HT1080 (cell line): ENCODE results near the gene KCNN4. TPM values are rescaled to one million over a fixed set of nuclear protein-coding genes. Genes with fewer than 3 reads are reported as not detected.

Experiments
- DNase-seq: peaks from one replicate; pipeline ENCODE4 v3.0.0-alpha.2; 2015; ENCODE audit warnings: low read depth
- total RNA-seq: library from RNA; depleted of rRNA; stranded (reverse); fragments of >200 nt; shearing (Covaris generic); gene quantifications from 2 replicates; pipeline ENCODE4 v1.2.3, GENCODE V29; 2014

The KCNN4 gene
- total RNA-seq, 1 experiment from 2014 or later, result 108 TPM

DNA sequence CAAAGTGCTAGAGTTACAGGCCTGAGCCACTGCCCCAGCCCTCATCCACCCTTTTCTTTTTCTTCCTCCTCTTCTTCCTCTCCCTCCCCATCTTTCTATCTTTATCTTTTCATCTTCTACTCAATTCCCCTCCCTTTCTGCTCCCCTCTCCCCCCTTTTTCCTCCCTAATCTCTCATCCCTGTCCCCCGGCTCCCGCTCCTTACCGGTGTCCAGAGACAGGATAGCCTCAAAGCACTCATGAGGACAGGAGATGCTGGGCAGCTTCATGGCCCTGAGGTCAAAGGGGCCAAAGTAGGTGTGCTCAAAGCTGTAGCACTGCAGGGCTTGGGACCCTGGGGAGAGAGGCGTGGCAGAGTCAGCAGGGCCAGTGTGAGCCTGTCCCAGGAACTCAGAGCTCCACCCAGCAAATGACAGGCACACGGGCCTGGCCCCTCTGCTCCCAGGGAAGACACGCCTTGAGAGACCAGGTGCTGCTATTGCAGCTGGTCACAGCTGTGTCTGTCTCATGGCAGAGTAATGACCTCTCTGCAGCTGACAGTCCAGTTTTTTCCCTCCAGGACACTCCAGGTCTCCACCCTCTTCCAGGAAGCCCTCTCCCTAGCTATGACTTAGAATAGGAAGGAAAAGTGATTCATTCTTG, 18.8 kb upstream of the KCNN4 start:
- no peak for DNase-seq

DNA sequence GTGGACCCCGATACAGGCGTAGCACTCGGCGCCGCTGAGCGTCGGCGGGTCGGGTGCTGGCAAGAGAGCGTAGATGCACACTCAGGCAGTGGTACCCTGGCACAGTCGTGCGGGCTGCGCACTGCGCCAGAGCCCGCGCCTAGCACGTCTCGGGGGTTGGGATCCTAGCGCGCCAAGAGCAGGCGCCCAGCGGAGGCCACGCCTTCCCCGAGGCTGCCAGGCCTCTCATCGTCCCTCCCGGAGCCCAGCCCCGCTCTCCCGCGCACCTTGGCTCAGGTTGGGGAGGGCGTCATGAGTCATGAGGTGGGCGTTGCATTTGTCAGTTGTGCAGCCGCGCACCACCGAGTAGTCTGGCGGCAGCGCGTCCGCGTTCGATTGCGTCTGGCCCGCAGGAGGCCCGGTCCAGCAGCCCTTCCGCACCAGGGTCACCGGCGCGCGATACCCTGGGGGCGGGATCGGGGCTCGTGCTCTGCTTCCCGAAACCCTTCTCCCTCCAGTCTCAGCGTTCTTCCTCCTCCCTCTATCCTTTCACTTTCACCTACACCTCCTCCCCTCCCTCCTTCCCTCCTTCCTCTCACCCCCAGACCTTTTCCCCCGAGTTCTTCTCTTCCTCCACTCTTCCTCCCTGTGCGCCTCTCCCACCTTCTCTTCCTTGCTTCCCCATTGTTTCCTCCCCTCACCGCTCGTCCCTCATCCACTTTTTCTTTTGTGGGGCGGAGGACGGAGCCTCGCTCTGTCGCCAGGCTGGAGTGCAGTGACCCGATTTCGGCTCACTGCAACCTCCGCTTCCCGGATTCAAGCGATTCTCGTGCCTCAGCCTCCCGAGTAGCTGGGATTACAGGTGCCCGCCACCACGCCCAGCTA, 18.0 kb upstream of the KCNN4 start:
- no peak for DNase-seq

DNA sequence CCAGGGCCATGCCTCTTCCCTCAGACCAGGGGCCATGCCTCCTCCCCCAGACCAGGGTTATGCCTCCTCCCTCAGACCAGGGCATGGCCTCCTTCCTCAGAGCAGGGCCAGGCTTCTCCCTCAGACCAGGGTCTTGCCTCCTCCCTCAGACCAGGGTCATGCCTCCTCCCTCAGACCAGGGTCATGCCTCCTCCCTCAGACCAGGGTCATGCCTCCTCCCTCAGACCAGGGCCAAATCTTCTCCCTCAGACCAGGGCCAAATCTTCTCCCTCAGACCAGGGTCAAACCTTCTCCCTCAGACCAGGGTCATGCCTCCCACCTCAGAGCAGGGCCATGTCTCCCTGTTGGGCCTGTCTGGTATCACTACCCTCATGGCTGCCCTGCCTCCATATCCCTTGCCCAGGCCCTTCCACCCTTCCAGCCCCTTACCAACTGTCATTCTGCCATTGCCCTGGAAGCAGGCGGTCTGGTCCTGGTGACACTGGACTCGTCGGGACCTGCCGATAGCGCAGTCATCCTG, 17.3 kb upstream of the KCNN4 start:
- DNase-seq, result no peak

DNA sequence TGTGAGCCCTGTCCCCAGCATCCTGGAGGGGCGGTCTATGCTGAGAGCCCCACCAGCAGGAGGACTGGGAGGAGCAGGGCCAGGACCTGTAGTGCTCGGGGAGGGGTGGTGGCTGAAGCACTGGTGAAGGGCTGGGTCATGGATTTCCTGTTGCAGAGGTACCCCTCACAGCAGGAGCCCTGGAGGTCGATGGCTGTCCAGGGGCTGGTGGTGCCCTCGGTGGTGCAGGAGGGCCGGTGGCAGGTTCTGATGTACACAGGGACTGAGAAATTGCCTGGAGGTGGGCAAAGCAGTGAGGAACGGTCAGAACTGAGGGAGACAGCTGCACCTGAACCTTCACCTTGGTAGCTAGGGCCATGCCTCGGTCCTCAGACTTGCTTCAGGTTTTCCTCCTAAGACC, 16.8 kb upstream of the KCNN4 start:
- DNase-seq, result no peak

DNA sequence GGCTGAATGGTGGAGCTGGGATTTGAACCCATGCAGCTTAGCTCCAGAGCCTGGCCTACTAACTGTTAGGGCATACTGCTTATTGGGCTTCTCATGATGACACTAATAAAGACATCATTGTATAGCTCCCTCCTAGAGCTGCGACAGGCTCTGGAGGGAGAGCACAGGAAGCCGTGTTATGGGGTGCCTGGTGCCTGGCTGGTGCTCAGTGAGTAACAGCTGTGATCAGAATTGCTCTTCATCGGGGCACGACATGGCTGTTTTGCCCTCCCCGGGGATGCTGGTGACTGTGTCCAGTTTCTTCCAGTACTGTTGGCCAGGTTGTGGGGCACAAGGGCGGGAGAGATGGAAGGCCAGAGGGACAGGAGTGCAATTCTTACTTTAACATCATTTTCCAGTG, 16.3 kb upstream of the KCNN4 start:
- DNase-seq, result no peak

DNA sequence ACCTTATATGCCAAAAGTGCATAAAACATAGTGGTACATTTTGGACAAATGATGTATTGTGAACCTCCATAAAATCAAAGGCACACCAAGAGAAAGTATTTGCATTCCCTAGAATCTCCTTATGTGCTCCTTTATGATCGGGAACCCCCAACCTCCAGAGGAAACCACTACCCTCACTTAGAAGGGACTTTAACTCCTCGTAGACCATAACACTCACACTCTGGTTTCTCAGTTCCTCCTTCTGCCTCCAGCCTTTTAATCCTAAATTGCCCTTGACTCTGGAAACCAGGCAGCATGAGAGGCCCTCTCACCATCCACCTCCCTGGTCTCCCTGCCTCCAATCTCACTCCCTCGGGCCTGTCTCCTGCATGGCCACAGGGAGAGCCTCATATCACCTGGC, 9.8 kb upstream of the KCNN4 start:
- DNase-seq, result no peak

DNA sequence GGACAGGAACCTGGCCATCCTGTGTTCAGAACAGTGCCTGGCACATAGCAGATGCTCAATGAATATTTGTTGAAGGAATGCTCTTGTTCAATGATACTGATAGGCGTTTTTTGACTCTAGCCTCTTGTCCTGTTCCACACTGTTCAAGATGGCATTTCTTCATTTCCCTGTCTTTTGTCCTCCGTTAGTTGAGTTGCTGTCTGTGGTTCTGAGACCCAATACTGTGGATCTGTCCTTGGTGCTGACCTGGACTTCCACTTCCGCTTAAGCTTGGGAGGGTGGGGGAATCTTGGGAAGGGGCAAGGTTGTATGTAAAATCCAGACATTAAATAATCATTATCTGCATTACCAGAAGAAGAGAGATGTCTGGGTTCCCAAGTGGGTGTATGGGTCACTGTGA, 8.3 kb upstream of the KCNN4 start:
- DNase-seq, result no peak

DNA sequence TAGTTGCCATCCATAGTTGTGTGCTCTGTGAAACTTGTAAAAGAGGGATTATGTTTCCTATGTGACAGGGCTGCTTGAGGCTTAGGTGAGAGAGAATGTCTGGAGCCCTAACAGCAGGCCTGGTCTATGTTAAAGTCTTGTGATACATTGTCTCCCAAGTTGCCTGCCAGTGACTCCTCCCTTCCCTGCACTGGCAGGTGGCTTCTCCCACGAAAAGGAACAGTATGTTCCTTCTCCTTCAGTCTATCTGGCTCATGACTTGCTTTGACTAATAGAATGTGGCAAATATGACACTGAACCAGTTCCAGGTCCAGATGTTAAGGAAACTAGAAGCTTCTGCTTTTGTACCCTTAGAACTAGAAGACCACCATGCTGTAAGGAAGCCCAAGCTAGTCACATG, 5.9 kb upstream of the KCNN4 start:
- no peak for DNase-seq

DNA sequence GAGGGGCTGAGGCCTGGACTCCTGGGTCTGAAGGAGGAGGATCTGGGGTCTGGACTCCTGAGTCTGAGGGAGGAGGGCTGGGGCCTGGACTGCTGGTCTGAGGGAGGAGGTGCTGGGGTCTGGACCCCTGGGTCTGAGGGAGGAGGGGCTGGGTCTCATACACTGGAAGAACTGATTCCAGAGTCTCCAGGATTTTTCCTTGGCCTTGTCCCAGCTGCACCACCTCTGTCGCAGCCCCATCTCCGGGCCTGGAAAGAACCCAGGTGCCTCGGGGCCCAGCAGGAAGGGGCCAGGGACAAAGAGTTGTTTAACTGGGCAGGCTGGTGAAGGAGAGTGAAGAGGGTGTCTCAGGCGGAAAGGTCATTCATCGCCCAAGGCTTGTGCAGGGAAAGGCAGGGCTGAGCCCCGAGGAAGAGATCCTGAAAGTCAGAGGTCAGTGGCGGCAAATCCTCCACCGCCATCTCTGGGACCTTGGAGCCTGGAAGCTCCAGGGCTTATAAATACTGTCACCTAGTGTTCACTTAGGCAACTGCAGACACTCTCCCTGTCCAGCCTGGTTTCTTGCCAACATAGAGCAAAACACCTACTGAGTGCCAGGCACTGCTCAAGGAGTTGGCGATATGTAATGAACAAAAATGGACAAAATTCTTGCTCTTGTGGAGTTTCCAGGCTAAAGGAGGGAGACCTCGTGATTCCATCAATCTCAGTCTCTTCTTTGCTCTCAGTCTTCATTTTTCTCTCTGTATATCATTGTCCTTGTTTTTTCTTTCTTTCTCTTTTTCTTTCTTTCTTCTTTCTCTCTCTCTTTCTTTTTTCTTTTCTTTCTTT, 4.4 kb upstream of the KCNN4 start:
- peak; percentile 73 for DNase-seq

DNA sequence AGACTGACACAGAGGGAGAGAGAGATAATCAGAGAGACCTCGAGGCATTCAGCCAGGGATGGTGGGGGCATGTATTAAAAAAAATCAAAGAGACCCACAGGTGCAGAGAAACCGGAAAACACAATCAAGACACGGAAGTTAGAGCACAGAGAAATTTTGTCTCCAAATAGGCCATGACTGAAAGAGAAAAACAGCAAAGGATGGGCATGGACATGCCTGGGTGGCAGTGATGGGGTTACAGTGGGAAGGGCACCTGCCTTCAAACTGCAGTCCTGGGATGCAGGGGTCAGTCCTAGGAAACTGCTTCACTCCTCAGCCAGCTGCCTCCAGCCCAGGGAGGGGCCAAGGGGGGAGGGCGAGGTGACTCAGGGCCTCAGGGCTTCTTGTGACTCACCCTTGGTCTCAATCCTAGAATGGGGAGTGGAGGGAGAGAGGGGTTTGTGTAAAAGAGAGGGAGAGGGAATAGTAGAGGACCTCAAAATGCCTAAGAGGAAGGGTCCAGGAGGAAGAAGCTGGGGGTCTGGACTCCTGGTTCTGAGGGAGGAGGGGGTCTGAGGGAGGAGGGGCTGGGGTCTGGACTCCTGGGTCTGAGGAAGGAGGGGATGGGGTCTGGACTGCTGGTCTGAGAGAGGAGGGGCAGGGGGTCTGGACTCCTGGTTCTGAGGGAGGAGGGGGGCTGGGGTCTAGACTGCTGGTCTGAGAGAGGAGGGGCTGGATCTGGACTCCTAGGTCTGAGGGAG, 3.6 kb upstream of the KCNN4 start:
- peak; percentile 91 for DNase-seq

DNA sequence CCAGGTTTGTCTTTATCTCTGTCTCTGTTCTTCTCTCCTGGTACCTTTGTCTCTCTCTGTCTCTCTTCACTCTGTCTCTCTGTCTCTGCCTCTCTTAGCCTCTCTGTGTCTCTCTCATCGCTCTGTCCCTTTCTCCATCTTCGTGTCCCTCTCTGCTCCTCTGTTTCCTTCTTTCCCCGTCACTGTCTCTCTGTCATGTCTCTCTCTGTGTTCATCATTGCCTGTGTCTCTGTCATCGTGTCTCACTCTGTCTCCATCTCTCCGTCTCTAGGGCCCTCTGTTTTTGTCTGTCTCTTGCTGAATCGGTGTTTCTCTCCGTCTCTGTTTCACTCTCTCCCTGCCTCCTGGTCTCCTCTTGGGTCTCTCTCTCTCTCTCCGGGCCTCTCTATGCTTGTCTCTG, 2.9 kb upstream of the KCNN4 start:
- DNase-seq, result no peak

DNA sequence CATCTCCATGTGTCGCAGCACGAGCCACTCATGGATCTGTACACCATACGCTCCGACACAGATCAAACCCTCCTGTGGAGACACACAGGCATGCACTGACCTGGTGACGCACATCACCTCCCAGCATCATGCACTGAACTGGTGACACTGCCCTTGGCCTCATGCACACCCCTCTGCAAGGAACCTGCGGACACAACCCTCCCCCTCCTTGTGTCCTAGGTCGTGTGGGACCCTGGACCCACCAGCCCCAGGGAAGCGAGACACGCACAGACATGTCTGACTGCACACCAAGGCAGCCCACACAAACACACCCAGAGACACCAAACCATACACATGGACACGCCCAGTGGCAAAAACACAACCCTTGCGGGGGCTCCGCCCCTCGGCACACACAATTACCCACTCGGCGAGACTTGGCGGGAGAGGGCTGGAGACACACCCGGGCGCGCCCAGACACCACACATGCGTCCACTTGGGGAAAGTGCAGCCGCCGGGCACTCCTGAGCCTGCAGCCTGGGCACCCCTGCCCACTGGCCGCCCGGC, 2.0 kb upstream of the KCNN4 start:
- no peak for DNase-seq

DNA sequence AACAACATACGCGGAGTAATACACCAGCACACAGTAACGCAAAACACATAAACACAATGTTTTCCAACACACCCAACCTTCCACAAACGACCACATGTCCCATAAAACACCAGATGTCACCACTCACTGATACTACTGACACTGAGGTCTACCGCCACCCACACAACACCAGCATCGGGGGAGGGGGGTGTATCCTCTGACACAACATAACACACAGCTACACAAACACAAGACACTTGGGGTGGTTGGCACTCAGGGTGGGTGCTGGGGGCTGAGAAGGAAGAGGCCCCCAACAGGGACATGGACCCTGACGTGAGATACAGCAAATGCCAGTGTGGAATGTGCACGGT, 1.5 kb upstream of the KCNN4 start:
- no peak for DNase-seq

DNA sequence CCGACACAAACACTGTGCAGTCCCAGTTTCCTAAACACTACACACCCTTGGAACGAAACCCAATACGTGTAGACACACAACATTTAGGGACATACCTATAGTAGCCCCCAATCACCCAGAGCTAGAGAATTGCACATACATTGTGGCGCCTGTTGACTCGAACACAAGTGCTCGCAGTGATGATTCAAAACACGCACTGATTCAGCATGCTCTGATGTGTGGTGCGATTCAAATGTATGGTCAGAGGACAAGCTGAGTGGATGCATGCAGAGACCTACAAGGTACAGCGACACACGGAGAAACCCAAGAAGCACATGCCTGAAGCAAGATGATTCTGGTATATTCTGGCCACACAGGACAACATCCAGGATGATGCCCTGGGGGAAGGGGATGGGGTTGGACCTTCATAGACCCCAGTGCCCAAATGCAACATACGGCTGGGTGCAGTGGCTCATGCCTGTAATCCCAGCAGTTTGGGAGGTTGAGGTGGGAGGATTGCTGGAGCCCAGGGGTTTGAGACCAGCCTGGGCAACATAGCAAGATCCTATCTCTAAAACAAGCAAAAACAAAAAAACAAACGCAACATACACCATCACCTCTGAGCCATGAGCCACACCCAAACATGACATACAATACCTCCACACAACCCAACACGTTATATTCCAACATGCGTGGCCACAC, 997 bp upstream of the KCNN4 start:
- DNase-seq, result no peak

DNA sequence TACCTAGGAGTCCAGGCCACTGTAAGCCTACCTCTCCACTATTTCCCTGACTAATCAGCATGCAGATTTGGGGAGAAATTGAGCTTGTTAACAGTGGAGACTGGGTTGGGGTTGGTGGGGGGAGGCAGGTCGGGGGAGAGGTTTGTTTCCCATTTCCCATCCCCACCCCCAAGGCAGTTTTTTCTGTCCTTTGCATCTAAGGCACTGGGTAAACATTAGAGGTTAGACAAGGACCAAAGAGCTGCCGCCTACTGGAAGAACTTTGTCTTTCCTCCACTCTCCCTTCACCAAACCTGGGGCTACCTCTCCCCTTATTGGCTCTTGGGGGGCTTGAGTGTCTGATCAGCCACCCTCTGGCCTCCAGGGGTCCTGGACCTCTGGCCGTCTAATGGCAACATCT, 953 bp downstream of the KCNN4 start:
- DNase-seq, result peak; percentile 74

DNA sequence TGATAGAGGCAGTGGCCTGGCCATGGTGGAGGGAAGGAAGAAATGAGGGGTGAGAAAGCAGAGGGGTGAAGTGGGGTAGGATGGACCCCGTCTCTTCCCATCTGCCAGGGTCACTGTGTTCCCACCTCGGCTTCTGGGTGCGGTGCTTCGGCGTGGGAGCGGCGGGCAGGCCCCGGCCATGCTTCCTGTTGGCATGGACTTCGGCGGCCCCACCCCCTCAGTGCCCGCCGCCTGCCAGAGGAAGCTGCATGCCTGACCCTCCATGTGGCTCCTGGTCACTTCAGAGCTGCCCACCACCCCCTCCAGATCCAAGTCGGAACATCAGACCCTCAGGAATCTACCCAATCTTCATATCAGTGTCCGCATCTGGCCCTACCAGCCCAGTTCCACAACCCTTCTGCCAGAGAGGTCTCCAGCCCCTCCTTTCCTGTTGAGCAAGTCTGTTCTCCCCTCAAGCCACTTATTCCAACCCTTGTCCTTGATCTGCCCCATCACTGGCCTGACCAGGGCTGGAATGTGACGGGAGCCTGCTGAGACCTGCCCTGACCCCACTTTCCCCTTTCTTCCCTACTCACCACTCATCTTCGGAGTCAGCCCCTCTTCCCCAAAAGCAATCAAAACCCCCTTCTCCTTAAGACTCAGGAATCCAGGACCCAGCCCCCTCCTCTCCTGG, 1.5 kb downstream of the KCNN4 start:
- peak; percentile 48 for DNase-seq

DNA sequence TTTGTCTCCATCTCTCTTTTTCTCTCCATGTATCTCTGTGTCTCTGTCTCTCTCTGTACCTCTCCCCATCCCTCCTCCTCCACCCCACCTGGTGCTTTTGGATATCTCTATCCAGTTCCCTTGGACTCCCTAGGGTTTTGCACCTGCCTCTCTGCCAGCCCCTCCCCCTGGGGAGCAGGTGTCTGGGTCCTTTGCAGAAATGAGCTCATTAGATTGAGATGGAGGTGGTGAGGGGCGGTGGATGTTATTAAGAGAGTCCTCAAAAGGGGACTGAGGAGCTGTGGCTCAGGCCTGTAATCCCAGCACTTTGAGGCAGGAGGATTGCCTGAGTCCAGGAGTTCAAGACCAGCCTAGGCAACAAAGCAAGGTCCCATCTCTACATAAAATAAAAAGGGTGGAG, 2.1 kb downstream of the KCNN4 start:
- DNase-seq, result no peak

DNA sequence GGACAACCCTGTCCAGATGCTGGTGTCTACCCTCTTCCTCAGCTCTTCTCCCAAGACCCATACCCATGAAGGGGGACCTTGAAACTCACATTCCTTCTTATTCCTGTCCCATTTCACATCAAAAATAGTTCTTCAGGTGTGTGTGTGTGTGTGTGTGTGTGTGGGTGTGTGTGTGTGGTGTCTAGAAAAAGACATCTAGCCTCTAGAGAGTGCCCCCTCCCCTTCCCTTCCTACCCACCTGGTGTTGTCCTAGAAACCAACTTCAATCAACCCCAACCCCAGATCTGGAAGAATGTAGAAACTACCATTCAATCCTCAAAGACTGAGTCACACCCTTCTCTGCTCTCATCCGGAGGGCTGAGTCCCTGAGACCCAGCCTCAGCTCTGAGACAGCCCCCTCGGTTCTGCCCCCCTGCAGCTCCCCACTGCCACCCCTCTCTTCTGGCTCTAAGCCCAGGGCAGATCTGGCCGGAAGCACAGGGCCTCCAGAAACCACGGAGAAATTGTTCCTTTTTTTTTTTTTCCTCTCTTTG, 3.5 kb downstream of the KCNN4 start:
- peak; percentile 92 for DNase-seq

DNA sequence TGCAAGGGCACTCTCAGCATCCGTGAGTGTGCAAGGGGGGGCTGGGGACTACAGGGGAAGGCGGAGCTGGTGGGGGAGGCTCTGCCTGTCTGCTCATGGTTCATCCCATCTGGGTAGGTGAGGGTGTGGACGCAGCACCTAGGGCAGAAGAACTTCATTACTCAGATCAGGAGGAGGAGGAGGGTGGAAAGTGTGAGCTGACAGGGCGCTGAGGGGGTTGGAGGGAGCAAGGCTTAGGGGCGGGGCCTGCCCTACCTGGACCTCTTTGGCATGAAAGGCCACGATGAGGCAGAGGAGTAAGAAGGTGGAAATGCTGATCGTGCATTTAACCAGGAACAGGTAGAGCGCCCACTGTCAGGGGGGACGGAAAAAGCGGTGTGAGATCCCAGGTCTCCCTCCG, 4.5 kb downstream of the KCNN4 start:
- no peak for DNase-seq
